GM12801 (cell line): ENCODE data around the gene DPCD.

ENCODE experiments used
- TF ChIP-seq, protein P1 (sequence below): IDR thresholded peaks from one replicate; pipeline ENCODE4 v1.5.1; 2011; ENCODE audit warnings: control low read depth; ENCODE audit not compliant: insufficient read length; ENCODE audit errors: extremely low read depth

DPCD gene

GRCh38 chr10:101587725-101588653 is at the start of gene DPCD, which contains the start of gene POLL:
Gene DPCD (plus strand): TSS chr10:101588321. CDS start chr10:101588337, 16 bp downstream.
Gene POLL (minus strand): TSS chr10:101588257. CDS start chr10:101587360, 897 bp downstream.
- TF ChIP-seq, protein P1, sequence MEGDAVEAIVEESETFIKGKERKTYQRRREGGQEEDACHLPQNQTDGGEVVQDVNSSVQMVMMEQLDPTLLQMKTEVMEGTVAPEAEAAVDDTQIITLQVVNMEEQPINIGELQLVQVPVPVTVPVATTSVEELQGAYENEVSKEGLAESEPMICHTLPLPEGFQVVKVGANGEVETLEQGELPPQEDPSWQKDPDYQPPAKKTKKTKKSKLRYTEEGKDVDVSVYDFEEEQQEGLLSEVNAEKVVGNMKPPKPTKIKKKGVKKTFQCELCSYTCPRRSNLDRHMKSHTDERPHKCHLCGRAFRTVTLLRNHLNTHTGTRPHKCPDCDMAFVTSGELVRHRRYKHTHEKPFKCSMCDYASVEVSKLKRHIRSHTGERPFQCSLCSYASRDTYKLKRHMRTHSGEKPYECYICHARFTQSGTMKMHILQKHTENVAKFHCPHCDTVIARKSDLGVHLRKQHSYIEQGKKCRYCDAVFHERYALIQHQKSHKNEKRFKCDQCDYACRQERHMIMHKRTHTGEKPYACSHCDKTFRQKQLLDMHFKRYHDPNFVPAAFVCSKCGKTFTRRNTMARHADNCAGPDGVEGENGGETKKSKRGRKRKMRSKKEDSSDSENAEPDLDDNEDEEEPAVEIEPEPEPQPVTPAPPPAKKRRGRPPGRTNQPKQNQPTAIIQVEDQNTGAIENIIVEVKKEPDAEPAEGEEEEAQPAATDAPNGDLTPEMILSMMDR, result no peak

- TF ChIP-seq, protein P1, result no peak
These were observed 49.7 kb upstream of the DPCD start for GRCh38 chr10:101538446-101538845.

DNA sequence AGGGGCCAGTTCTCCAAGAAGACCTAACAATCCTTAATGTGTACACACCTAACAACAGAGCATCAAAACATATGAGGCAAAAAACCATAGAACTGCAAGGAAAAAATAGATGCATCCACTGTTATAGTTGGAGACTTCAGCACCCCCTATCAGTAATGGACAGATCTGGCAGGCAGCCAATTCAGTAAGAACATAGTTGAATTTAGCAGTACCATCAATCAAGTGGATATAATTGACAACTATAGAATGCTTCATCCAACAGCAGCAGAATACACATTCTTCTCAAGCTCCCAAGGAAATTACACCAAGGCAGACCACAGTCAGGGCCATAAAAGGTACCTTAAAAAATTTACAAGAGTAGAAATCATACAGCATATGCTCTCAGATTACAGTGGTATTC is 42.2 kb upstream of the DPCD start:
- TF ChIP-seq, protein P1, result no peak

DNA sequence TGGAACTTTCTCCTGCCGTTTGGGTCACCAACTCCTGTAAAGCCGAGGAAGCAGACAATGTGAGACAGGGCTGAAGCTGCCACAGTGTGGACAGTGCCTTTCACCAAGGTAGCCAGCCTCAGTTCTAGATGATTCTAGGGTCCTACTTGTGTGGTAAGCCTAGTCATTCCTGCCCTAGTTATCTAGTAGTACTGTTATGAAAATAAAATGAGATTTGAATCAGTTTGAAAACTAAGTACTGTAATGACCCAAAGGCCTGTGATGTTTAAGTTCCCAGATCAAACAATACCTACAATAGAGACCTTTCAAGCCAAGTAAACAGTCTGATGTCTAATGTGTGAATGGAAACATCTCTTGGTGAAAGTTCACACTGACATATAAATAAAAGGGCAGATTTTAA is 37.2 kb upstream of the DPCD start:
- TF ChIP-seq, protein P1, result no peak

DNA sequence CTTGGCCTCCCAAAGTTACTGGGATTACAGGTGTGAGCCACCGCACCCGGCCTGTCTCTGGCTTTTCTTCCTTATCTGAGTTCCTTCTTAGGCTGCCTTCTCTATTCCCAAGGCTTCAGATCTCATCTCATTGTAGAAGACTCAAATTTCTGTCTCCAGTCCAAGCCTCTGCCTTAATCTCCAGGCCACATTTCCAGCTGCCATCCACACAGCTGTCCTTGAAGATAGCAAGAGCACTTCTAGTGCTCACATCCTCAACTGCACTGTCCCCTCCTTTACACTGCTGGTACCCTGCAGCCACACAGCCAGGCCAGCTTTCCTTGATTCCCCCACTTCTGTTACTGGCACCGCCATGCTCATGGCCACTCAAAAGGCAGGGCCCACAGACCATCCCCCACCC is 35.7 kb upstream of the DPCD start:
- TF ChIP-seq, protein P1, result no peak

DNA sequence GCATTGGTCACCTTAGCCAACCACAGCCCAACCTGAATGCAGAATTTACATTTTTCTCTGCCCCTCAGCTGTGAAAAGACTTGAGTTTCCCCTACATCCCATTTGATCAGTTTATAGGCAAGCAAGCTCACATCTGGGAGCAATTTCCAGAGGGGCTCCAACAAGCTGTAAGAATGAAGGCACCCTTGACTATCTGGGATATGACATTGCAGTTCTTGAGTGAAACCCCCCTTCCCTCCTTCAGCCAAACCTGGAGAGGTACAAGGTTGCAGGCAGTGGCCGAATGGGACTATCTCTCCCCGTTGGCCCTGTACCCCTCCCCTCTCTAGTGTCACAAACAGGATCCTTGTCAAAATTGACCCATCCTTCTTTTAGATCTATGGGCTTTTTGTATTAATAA is 30.6 kb upstream of the DPCD start:
- TF ChIP-seq, protein P1, result no peak

DNA sequence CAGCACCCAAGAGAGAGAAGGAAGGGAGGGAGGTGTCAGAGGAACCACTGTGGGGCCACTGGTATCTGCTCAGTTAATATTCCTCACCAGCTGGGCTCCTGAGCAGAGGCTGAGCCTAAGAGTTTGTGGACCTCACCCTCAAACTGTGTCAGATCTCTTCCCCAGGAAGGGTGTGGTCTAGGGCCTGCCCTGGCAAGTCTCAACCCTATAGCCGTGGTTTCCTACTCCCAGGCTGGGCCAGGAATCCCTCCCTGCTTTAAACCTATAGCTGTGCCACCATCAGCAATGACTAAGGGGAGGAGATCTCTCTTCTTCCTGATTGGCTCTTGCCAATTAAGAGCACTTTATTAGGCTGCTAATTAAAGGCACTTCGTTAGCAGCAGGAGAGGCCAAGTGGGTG is 29.9 kb upstream of the DPCD start:
- TF ChIP-seq, protein P1, result no peak
